Measurements from ENCODE around the gene DLGAP1.

DNA sequence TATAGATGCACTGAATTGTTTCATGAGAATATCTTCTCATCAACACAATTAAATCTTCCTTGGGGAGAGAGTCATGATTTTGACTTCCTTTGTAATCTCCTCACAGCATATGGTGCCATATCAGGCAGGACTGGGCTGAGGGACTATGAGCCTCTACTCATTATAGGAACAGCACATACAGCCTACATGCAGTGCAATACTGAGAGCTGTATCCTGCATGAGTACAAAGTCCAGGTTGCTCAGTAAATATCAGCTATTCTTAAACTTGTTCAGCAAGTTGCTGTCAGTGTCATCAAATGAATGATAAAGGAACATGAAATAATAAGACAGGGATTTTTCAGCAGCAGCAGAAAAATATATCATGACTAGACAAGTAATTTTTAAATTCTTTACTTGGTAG lies 10.8 kb downstream of the DLGAP1 start:
- TF ChIP-seq, protein P1, sequence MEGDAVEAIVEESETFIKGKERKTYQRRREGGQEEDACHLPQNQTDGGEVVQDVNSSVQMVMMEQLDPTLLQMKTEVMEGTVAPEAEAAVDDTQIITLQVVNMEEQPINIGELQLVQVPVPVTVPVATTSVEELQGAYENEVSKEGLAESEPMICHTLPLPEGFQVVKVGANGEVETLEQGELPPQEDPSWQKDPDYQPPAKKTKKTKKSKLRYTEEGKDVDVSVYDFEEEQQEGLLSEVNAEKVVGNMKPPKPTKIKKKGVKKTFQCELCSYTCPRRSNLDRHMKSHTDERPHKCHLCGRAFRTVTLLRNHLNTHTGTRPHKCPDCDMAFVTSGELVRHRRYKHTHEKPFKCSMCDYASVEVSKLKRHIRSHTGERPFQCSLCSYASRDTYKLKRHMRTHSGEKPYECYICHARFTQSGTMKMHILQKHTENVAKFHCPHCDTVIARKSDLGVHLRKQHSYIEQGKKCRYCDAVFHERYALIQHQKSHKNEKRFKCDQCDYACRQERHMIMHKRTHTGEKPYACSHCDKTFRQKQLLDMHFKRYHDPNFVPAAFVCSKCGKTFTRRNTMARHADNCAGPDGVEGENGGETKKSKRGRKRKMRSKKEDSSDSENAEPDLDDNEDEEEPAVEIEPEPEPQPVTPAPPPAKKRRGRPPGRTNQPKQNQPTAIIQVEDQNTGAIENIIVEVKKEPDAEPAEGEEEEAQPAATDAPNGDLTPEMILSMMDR (IDR thresholded peaks at IDR 0.05; ENCODE audit: poor library complexity): no peak
- TF ChIP-seq EZH2 (IDR thresholded peaks at IDR 0.05; ENCODE audit: borderline replicate concordance): no peak
- TF ChIP-seq EZH2phosphoT487 (IDR thresholded peaks at IDR 0.05; ENCODE audit: low read depth, severe bottlenecking, unreplicated experiment): no peak
